ENCODE data around the gene ANGEL1. TPM values are rescaled to one million over a fixed set of nuclear protein-coding genes. Genes with fewer than 3 reads are reported as not detected.
A peak's percentile ranks its signal among the peaks of the same experiment; 100 is the strongest.

The ANGEL1 gene
- total and polyA plus RNA-seq, 2 donors (not counting 1 experiment from before 2014, with no cell fraction given): 13.1 to 27.3 TPM

GRCh38 chr14:76846331-76847047 lies 33.8 kb upstream of the ANGEL1 start:
- ATAC-seq (ENCODE audit: low read depth): no peak
- intact Hi-C loops (cut with micrococcal nuclease): no loop called here
- H3K4me1 Mint-ChIP-seq: peaks cover 19% of the 10 kb centered on the region
- Histone ChIP-seq H3K27me3 (replicated peaks in 1 of 4; ENCODE audit: control extremely low read depth in 1 of 4, control insufficient read depth in 3 of 4, insufficient read depth in 4 of 4, low read length in 3 of 4) (peaks cover 0 to 6% (median 4%) of the 10 kb centered on the region in 4 experiments), H3K9ac (ENCODE audit: low read length) (no peak overlapping the region), H3K4me2 (replicated peaks; ENCODE audit: low read depth, low read length, poor library complexity, severe bottlenecking) (no peak overlapping the region), H3K4me3 (ENCODE audit: control extremely low read depth in 1 of 5, extremely low read depth in 1 of 5, insufficient read depth in 1 of 5, low read depth in 2 of 5, low read length in 4 of 5) (no peak overlapping the region), H3K27ac (ENCODE audit: low read length in 2 of 2) (no peak overlapping the region), H2AFZ (ENCODE audit: insufficient read depth, low read depth, low read length, poor library complexity, severe bottlenecking) (no peak overlapping the region), H3K4me1 (ENCODE audit: control insufficient read depth in 2 of 2, insufficient read depth in 2 of 2, low read length in 2 of 2) (peaks cover 11 to 13% of the 10 kb centered on the region in 2 donors), H4K20me1 (ENCODE audit: control insufficient read depth, insufficient read depth, low read length, poor library complexity, severe bottlenecking) (no peaks in the 10 kb centered on the region), H3K36me3 (replicated peaks in 1 of 2; ENCODE audit: control extremely low read depth in 1 of 2, control insufficient read depth in 1 of 2, extremely low read depth in 1 of 2, insufficient read depth in 2 of 2, low read length in 1 of 2) (no peaks in the 10 kb centered on the region), H3K9me3 (ENCODE audit: control extremely low read depth in 1 of 3, control insufficient read depth in 2 of 3, insufficient read depth in 1 of 3, low read length in 2 of 3) (peaks cover 0 to 6% (median 0%) of the 10 kb centered on the region in 3 donors), H3K79me2 (ENCODE audit: control insufficient read depth, insufficient read depth, low read length) (no peaks in the 10 kb centered on the region)
- POLR2A ChIA-PET: no interaction called here
- peaks cover 23% of the 10 kb centered on the region for H3K27me3 Mint-ChIP-seq
- no peaks in the 10 kb centered on the region for H3K9me3 Mint-ChIP-seq (ENCODE audit: insufficient read depth)
- no peak overlapping the region for H3K4me3 Mint-ChIP-seq
- no peak for TF ChIP-seq CTCF (IDR thresholded peaks at IDR 0.05)
- DNase-seq: no peak
- CTCF ChIA-PET: interaction anchor here (1.1 to 1.9 kb wide), 2 partner anchors 26 to 225 kb away, joined by 3 to 7 read pairs; no protein-coding TSS in a partner anchor
- 82% methylated on average over 6 of the region's 7 CpGs for WGBS (ENCODE audit: insufficient coverage)
- no peak overlapping the region for H3K27ac Mint-ChIP-seq

GRCh38 chr14:76844223-76844622 lies 31.5 kb upstream of the ANGEL1 start:
- Histone ChIP-seq H3K36me3 (replicated peaks in 1 of 2; ENCODE audit: control extremely low read depth in 1 of 2, control insufficient read depth in 1 of 2, extremely low read depth in 1 of 2, insufficient read depth in 2 of 2, low read length in 1 of 2) (no peaks in the 10 kb centered on the region), H3K4me1 (ENCODE audit: control insufficient read depth in 2 of 2, insufficient read depth in 2 of 2, low read length in 2 of 2) (peaks cover 11 to 13% of the 10 kb centered on the region in 2 donors), H4K20me1 (ENCODE audit: control insufficient read depth, insufficient read depth, low read length, poor library complexity, severe bottlenecking) (no peaks in the 10 kb centered on the region), H3K9ac (ENCODE audit: low read length) (no peak overlapping the region), H3K4me3 (ENCODE audit: control extremely low read depth in 1 of 5, extremely low read depth in 1 of 5, insufficient read depth in 1 of 5, low read depth in 2 of 5, low read length in 4 of 5) (no peak overlapping the region), H3K27me3 (replicated peaks in 1 of 4; ENCODE audit: control extremely low read depth in 1 of 4, control insufficient read depth in 3 of 4, insufficient read depth in 4 of 4, low read length in 3 of 4) (peaks cover 0 to 6% (median 5%) of the 10 kb centered on the region in 4 experiments), H2AFZ (ENCODE audit: insufficient read depth, low read depth, low read length, poor library complexity, severe bottlenecking) (peak overlapping the region; percentile 43), H3K4me2 (replicated peaks; ENCODE audit: low read depth, low read length, poor library complexity, severe bottlenecking) (no peak overlapping the region), H3K79me2 (ENCODE audit: control insufficient read depth, insufficient read depth, low read length) (no peaks in the 10 kb centered on the region), H3K9me3 (ENCODE audit: control extremely low read depth in 1 of 3, control insufficient read depth in 2 of 3, insufficient read depth in 1 of 3, low read length in 2 of 3) (peaks cover 0 to 6% (median 0%) of the 10 kb centered on the region in 3 donors), H3K27ac (ENCODE audit: low read length in 2 of 2) (no peak overlapping the region)
- intact Hi-C loops (cut with micrococcal nuclease): no loop called here
- no peak for TF ChIP-seq CTCF (IDR thresholded peaks at IDR 0.05)
- TF ChIP-seq EZH2 (IDR thresholded peaks at IDR 0.05; ENCODE audit: borderline replicate concordance, insufficient read depth, low read depth, low read length, poor library complexity, severe bottlenecking): no peak
- Mint-ChIP-seq H3K4me3 (no peak overlapping the region), H3K27me3 (peaks cover 28% of the 10 kb centered on the region), H3K9me3 (ENCODE audit: insufficient read depth) (no peaks in the 10 kb centered on the region), H3K4me1 (peaks cover 19% of the 10 kb centered on the region), H3K27ac (no peak overlapping the region)
- ChIA-PET CTCF (interaction anchor here (1.1 kb wide), 1 partner anchor 14 kb away, joined by 3 read pairs; no protein-coding TSS in a partner anchor), POLR2A (no interaction called here)
- ATAC-seq (ENCODE audit: low read depth): no peak
- DNase-seq: no peak
- 62% methylated on average over 3 of the region's 9 CpGs for WGBS (ENCODE audit: insufficient coverage)

All from B cell (primary cell).